Measurements from ENCODE around the gene ICAM5.
A peak's percentile ranks its signal among the peaks of the same experiment; 100 is the strongest.

ICAM5 gene

GRCh38 chr19:10259162-10259905 is 30.4 kb upstream of the ICAM5 start:
- no peak overlapping the region for H3K27ac ChIP-seq (ENCODE audit: low read length)
- DNase-seq = peak; percentile 81
- H3K36me3 ChIP-seq (replicated peaks; ENCODE audit: insufficient read depth, low read length) = peaks cover 1% of the 10 kb centered on the region; the same call in 1 of the 2 replicates
- peaks cover 9% of the 10 kb centered on the region for H3K79me2 ChIP-seq (ENCODE audit: low read length)
- no peak overlapping the region for H3K9ac ChIP-seq (ENCODE audit: low read length)
- H3K4me2 ChIP-seq (ENCODE audit: low read depth, low read length) = no peak overlapping the region
- no peak overlapping the region for H2AFZ ChIP-seq (ENCODE audit: low read length)
- H3F3A ChIP-seq (ENCODE audit: insufficient read depth, low read length) = no peaks in the 10 kb centered on the region
- no peaks in the 10 kb centered on the region for H3K4me1 ChIP-seq (ENCODE audit: low read length)
- no peaks in the 10 kb centered on the region for H3K27me3 ChIP-seq (replicated peaks; ENCODE audit: insufficient read depth, low read length)
- H4K20me1 ChIP-seq (ENCODE audit: insufficient read depth, low read length) = no peaks in the 10 kb centered on the region
- H3K4me3 ChIP-seq (ENCODE audit: low read length) = no peak overlapping the region
- no peaks in the 10 kb centered on the region for H3K9me2 ChIP-seq (replicated peaks; ENCODE audit: insufficient read depth, low read length)
- peak; percentile 68 for TF ChIP-seq CTCF (IDR thresholded peaks at IDR 0.05; ENCODE audit: low read length)
- TF ChIP-seq EZH2 (optimal IDR thresholded peaks at IDR 0.05; ENCODE audit: low read depth, low read length) = no peak
- no peaks in the 10 kb centered on the region for H3K9me3 ChIP-seq (replicated peaks; ENCODE audit: insufficient read depth, low read length)

GRCh38 chr19:10260141-10260584 is 29.6 kb upstream of the ICAM5 start:
- no peaks in the 10 kb centered on the region for H3K9me2 ChIP-seq (replicated peaks; ENCODE audit: insufficient read depth, low read length)
- H3K36me3 ChIP-seq (replicated peaks; ENCODE audit: insufficient read depth, low read length) = no peaks in the 10 kb centered on the region; the same call in 1 of the 2 replicates
- H3K4me1 ChIP-seq (ENCODE audit: low read length) = no peaks in the 10 kb centered on the region
- no peak overlapping the region for H3K27ac ChIP-seq (ENCODE audit: low read length)
- peaks cover 3% of the 10 kb centered on the region; the same call in 1 of the 2 replicates for H3K79me2 ChIP-seq (ENCODE audit: low read length)
- H3F3A ChIP-seq (ENCODE audit: insufficient read depth, low read length) = no peaks in the 10 kb centered on the region
- no peak overlapping the region for H3K4me2 ChIP-seq (ENCODE audit: low read depth, low read length)
- H3K4me3 ChIP-seq (ENCODE audit: low read length) = no peak overlapping the region
- no peak for DNase-seq
- H3K27me3 ChIP-seq (replicated peaks; ENCODE audit: insufficient read depth, low read length) = no peaks in the 10 kb centered on the region
- TF ChIP-seq EZH2phosphoT487 (IDR thresholded peaks at IDR 0.05; ENCODE audit: low read length) (no peak), CTCF (IDR thresholded peaks at IDR 0.05; ENCODE audit: low read length) (no peak), EZH2 (optimal IDR thresholded peaks at IDR 0.05; ENCODE audit: low read depth, low read length) (no peak)
- H4K20me1 ChIP-seq (ENCODE audit: insufficient read depth, low read length) = no peaks in the 10 kb centered on the region
- H2AFZ ChIP-seq (ENCODE audit: low read length) = no peak overlapping the region
- no peaks in the 10 kb centered on the region for H3K9me3 ChIP-seq (replicated peaks; ENCODE audit: insufficient read depth, low read length)
- H3K9ac ChIP-seq (ENCODE audit: low read length) = no peak overlapping the region

- Histone ChIP-seq H3K9me2 (replicated peaks; ENCODE audit: insufficient read depth, low read length) (no peaks in the 10 kb centered on the region), H4K20me1 (ENCODE audit: insufficient read depth, low read length) (no peaks in the 10 kb centered on the region), H3K9ac (ENCODE audit: low read length) (no peak overlapping the region), H3F3A (ENCODE audit: insufficient read depth, low read length) (no peaks in the 10 kb centered on the region), H3K27me3 (replicated peaks; ENCODE audit: insufficient read depth, low read length) (no peaks in the 10 kb centered on the region), H2AFZ (ENCODE audit: low read length) (no peak overlapping the region), H3K9me3 (replicated peaks; ENCODE audit: insufficient read depth, low read length) (no peaks in the 10 kb centered on the region), H3K79me2 (ENCODE audit: low read length) (no peaks in the 10 kb centered on the region), H3K4me1 (ENCODE audit: low read length) (no peaks in the 10 kb centered on the region), H3K4me3 (ENCODE audit: low read length) (no peak overlapping the region), H3K4me2 (ENCODE audit: low read depth, low read length) (no peak overlapping the region), H3K27ac (ENCODE audit: low read length) (no peak overlapping the region), H3K36me3 (replicated peaks; ENCODE audit: insufficient read depth, low read length) (no peaks in the 10 kb centered on the region)
- TF ChIP-seq CTCF (IDR thresholded peaks at IDR 0.05; ENCODE audit: low read length) = no peak
- no peak for TF ChIP-seq EZH2phosphoT487 (IDR thresholded peaks at IDR 0.05; ENCODE audit: low read length)
- no peak for TF ChIP-seq EZH2 (optimal IDR thresholded peaks at IDR 0.05; ENCODE audit: low read depth, low read length)
- no peak for DNase-seq
These were observed 27.0 kb upstream of the ICAM5 start for GRCh38 chr19:10262771-10263170.

Data from MM.1S (cell line).